Skeletal muscle tissue (tissue), 4 donors: ENCODE measurements around the gene MUS81. TPM values are rescaled to one million over a fixed set of nuclear protein-coding genes. Genes with fewer than 3 reads are reported as not detected.

Experiments used
- H3K27ac ChIP-seq: one replicate; pipeline ENCODE4 v1.7.0; 2013; ENCODE audit warnings: mild to moderate bottlenecking, low read depth, low read length, inconsistent platforms
- H3K27me3 ChIP-seq, 3 donors: one replicate each; pipeline ENCODE4 v1.7.0; 2013; ENCODE audit warnings: low read length in 3 of 3; ENCODE audit not compliant: control insufficient read depth in 3 of 3, insufficient read depth in 3 of 3
- H3K36me3 ChIP-seq, 3 donors: one replicate each; pipeline ENCODE4 v1.7.0; 2013; ENCODE audit warnings: low read length in 3 of 3; ENCODE audit not compliant: control insufficient read depth in 3 of 3, insufficient read depth in 3 of 3
- H3K4me1 ChIP-seq, 3 donors: one replicate each; pipeline ENCODE4 v1.7.0; 2013; ENCODE audit warnings: low read length in 3 of 3, mild to moderate bottlenecking in 3 of 3; ENCODE audit not compliant: control insufficient read depth in 3 of 3, insufficient read depth in 3 of 3
- H3K4me3 ChIP-seq, 3 donors: one replicate each; pipeline ENCODE4 v1.7.0; 2013; ENCODE audit warnings: low read length in 3 of 3
- H3K9ac ChIP-seq, 3 donors: one replicate each; pipeline ENCODE4 v1.7.0; 2013; ENCODE audit warnings: low read length in 3 of 3, mild to moderate bottlenecking in 3 of 3, moderate library complexity in 2 of 3, low read depth in 1 of 3
- H3K9me3 ChIP-seq, 3 donors: one replicate each; pipeline ENCODE4 v1.7.0; 2013; ENCODE audit warnings: low read length in 3 of 3; ENCODE audit not compliant: control insufficient read depth in 3 of 3
- total RNA-seq: library from RNA; depleted of rRNA; stranded (reverse); fragments of >200 nt; gene quantifications from one replicate; pipeline ENCODE4 v1.2.3, GENCODE V29; 2014
- donor health status: Osteomylitis.

MUS81 gene
- total RNA-seq, 1 donor from 2014 or later = 34.4 TPM

DNA sequence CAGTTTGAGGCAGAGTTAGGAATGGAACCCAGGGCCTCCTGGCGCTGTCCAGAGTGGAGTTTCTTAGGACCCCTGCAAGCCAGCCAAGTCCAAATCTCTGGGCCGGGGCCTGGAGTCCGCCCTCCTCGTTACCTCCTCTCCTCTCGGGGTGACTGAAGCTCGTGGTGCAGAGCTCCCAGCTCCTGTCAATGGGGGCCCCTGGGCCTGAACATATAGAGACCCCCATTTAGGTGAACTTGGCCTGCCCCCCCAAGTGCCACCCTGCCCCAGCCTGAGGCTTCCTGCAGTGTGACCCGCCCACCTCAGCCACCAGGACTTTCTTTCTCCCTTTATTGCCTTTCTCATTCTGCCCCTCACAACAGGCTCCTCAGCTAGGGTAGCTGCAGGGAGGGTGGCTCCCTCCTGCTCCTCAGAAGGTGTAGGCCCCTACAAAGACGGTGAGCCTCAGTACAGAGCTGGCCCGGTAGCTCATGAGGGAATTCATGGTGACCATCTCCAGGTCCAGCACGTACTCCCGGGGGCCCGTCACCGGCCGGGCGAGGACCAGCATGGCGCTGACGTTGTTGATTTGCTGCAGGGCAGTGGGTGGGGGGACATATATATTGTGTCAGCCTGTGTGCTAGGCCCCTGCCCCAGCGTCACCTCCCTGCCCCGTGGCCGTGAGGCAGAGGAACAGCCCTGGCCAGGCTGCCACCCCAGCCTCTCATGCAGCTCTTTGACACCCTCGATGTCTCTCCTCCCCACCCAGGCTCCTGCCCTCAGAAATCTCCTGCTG lies 6.5 kb downstream of the MUS81 start:
- H3K4me1 ChIP-seq = peaks cover 18 to 26% (median 25%) of the 10 kb centered on the region in 3 donors
- H3K36me3 ChIP-seq = peaks cover 46 to 63% (median 60%) of the 10 kb centered on the region in 3 donors
- H3K9me3 ChIP-seq = no peaks in the 10 kb centered on the region

DNA sequence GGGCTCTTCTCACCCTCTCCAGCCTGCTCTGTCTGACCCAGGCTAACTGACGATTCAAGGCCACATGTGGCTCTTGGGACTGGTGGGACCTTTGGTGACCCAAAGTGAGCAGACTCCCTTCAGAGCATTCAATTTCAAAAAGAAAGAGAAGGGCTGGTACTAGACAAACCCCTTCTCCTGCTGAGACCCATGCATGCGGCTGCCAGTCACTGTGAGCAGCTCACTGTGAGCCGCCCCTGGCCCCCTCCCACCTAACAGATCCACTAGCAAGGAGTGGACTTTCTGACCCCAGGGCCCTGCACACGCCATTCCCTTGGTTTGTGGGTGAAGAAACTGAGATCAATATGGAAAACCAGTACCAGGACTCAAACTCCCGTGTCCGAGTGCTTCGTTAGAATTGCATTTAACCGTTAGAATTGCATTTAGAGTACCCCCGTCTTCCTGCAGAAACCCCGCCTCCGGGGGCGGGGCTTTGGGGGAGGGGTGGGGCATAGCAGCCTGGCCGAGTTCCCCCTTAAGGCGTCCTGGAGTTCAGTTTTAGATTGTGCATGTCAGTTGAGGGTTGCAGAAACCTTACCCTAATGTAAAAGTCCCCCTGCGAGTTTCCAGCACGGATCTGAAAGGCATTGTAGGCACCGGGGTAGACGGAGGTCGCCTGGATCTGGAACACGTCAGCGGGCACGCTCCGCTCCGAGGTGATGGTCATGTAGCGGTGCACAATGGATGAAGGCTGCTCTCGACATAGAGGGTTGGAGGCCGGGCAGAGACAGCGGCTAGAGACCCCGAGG lies 7.2 kb downstream of the MUS81 start:
- no peak overlapping the region for H3K9ac ChIP-seq
- H3K4me1 ChIP-seq = peaks cover 16 to 24% (median 21%) of the 10 kb centered on the region in 3 donors
- peaks cover 38 to 55% (median 53%) of the 10 kb centered on the region in 3 donors for H3K36me3 ChIP-seq
- H3K27me3 ChIP-seq = peaks cover 0 to 3% (median 0%) of the 10 kb centered on the region in 3 donors
- H3K27ac ChIP-seq = no peak overlapping the region
- H3K9me3 ChIP-seq = no peaks in the 10 kb centered on the region
- H3K4me3 ChIP-seq = no peak overlapping the region

More for the DNA sequence above, 6.5 kb downstream of the MUS81 start:
- H3K9ac ChIP-seq = no peak overlapping the region
- H3K27ac ChIP-seq = no peak overlapping the region
- H3K4me3 ChIP-seq = no peak overlapping the region
- peaks cover 0 to under 1% (median 0%) of the 10 kb centered on the region in 3 donors for H3K27me3 ChIP-seq

DNA sequence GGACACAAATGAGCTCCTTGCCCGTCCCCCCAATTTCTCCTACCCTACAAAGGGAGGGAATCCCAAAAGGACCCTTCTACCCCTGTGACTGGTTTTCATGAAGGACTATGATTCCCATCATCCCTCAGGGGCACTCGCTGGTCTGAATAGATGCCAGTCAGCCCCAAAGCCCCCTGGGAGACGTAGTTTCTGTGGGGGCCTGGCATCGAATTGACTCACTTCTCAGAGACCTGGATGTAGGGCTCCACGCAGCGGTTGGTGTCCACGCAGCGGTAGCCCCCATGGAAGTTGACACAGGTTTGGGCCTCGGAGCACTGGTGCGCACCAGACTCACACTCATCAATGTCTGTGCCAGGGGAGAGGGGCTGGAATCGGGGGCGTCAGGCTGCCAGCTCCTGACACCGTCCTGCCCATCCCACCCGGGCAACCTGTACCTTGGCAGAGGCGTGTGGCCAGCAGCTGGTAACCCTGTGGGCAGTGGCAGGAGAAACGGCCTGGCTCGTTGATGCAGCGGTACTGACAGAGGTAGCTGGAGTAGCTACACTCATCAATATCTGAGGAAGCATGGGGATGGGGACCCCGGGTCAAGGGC lies 7.9 kb downstream of the MUS81 start:
- Histone ChIP-seq H3K4me1 (peaks cover 19 to 24% (median 24%) of the 10 kb centered on the region in 3 donors), H3K27ac (no peak overlapping the region), H3K9ac (no peak overlapping the region), H3K36me3 (peaks cover 32 to 48% (median 46%) of the 10 kb centered on the region in 3 donors), H3K4me3 (no peak overlapping the region), H3K9me3 (no peaks in the 10 kb centered on the region), H3K27me3 (peaks cover 0 to 6% (median 0%) of the 10 kb centered on the region in 3 donors)

DNA sequence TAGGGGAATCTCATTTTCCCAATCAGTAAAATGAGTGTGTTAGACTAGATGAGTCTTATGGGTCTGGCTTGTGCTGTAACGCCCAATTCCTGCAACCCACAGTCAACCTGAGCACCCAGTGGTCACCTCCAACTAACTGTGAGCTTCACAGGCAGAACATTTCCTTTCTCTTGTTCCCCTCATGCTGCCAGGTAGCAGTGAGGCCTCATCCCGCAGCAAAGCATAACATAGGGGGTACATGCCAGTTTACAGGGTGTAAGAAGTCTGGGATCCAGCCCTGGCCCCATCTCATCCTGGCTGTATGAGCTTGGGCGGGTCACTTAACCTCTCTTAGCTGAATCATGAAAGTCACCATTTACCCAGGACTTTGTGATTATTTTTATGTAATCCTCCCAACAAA lies 8.7 kb downstream of the MUS81 start:
- Histone ChIP-seq H3K36me3 (peaks cover 25 to 40% (median 39%) of the 10 kb centered on the region in 3 donors), H3K4me1 (peaks cover 24 to 31% (median 27%) of the 10 kb centered on the region in 3 donors), H3K27me3 (peaks cover 0 to 7% (median 0%) of the 10 kb centered on the region in 3 donors), H3K4me3 (no peak overlapping the region), H3K9me3 (no peaks in the 10 kb centered on the region), H3K27ac (no peak overlapping the region), H3K9ac (no peak overlapping the region)

DNA sequence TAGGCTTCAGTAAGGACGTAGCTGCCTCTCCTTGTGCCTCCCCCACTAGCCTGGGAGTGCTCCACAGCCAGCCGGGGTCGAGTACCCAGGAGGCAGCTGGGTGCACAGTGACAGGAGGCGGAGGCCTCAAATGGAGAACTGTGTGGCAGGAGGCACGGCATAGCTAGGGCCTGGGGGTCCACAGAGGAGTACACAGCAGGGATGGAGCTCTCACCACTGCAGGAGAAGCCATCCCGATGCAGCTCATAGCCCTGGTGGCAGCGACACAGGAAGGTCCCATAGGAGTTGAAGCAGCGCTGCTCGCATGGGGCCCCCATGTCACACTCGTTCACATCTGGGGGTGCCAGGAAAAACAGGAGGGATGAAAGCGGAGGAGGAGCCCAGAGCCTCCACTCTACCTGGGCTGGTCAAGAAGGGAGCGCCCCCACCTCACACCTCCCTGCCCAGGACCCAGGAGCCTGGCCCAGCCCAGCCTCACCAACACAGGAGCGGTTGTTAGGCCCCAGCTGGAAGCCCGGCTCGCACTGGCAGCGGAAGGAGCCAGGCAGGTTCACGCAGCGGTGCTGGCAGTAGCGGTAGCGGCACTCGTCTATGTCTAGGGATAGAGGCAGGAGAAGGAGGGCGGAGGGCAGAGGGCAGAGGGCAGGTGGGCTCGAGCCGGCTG lies 9.5 kb downstream of the MUS81 start:
- Histone ChIP-seq H3K27ac (no peak overlapping the region), H3K36me3 (peaks cover 16 to 32% (median 31%) of the 10 kb centered on the region in 3 donors), H3K4me1 (peaks cover 24 to 32% (median 27%) of the 10 kb centered on the region in 3 donors), H3K9me3 (no peaks in the 10 kb centered on the region), H3K4me3 (no peak overlapping the region), H3K27me3 (peaks cover 0 to 7% (median 0%) of the 10 kb centered on the region in 3 donors), H3K9ac (no peak overlapping the region)

DNA sequence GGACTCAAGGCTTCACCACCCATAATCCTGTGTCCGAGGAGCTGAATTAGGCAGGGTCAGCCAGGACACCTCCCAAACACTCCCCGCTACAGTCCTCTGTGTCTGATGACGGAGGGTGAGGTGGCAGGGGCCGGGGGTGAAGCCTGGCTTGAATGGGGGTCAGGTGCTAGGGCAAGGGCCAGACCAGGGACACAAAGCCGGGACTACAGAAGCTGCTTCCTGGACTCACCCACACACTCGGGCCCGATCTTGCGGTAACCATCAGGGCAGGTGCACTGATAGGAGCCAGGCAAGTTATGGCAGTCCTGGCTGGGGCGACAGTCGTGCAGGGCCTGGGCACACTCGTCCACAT lies 10.1 kb downstream of the MUS81 start:
- H3K4me1 ChIP-seq = peaks cover 24 to 32% (median 27%) of the 10 kb centered on the region in 3 donors
- H3K27ac ChIP-seq = no peak overlapping the region
- H3K4me3 ChIP-seq = no peak overlapping the region
- no peak overlapping the region for H3K9ac ChIP-seq
- peaks cover 0 to 7% (median 0%) of the 10 kb centered on the region in 3 donors for H3K27me3 ChIP-seq
- peaks cover 11 to 27% (median 26%) of the 10 kb centered on the region in 3 donors for H3K36me3 ChIP-seq
- H3K9me3 ChIP-seq = no peaks in the 10 kb centered on the region

DNA sequence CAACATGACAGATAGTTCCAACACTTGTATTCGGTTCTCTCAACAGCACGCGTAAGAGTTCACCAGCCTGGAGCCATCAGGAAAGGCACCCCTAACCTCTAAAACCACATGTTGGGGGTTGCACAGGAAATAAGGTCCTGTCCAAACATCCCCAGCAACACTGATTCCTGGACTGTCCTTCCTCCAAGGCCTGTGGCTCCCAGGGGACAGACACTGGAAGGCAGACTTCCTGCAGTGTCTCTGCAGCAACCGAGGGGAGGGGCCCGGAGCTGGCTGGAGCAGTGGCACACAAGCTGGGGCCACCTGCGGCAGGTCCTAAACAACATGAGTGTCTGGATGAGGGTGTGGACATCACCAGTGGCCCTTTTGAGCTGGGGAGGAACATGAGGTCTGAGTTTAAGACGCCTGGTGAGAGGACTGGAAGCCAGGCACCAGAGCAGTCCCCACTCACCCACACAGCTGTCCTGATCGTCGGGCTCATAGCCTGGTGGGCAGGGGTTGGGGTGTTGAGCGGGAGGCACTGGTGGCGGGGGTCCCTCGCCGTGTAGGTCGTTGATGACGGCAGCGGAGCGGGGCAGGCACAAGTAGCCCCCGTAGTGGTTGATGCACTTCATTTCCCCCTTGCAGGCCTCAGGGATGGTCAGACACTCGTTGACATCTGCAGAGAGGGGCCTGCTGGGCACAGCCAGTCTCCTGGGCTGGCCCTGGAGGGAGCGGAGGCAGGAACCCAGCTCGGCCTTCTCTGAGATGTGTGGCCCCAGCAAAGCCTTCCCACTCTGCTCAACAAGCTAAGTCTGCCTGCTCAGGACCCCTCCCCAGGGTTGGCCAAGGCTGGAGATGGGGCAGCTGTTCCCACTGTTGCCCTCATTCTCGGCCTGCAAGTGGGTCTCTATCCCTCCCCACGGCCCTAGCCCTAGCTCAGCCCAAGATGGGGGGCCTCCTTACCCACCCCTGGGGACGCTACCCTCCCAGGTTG lies 10.8 kb downstream of the MUS81 start:
- Histone ChIP-seq H3K4me1 (peaks cover 24 to 32% (median 27%) of the 10 kb centered on the region in 3 donors), H3K27ac (peak overlapping the region; percentile 74), H3K36me3 (peaks cover 6 to 20% (median 18%) of the 10 kb centered on the region in 3 donors), H3K9me3 (no peaks in the 10 kb centered on the region), H3K9ac (peak overlapping the region; percentile 6 to 79 (median 77)), H3K27me3 (peaks cover 0 to 7% (median 0%) of the 10 kb centered on the region in 3 donors), H3K4me3 (peak overlapping the region; percentile 29 to 62 (median 56))

DNA sequence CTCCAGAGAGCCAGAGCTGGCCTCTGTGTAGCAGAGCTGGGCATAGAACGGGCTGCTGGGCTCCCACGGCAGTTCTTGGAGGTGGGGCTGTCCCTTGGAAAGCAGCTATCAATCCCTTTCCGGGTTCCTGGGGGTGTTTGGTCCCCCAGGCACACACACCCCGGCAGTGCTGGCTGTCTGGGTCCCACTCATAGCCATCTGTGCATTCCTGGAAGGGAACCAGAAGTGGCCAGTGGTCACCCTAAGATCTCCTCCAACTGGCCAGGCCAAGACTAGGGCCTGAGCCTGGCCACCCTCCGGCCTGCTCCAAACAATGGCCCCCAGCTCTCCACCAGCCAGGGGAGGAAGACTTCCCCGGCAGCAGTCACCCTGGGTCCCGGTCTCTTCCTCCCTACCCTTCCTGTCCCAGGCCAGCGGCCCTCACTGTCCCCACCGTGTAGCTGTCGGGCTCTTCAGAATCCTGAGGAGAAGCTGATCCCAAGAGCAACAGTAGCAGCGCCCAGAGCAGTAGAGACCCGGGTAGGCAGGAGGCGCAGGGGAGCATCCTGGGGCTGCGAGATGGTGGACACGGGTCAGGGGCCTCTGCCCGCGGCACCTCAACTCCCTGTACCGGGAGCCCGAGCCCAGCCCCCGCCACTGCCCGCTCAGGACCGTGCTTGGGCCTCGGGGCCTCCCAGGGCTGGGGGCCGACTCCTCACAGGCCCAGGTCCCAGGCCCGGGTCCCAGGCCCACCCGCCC lies 11.7 kb downstream of the MUS81 start:
- H3K9me3 ChIP-seq = no peaks in the 10 kb centered on the region
- peaks cover 24 to 32% (median 27%) of the 10 kb centered on the region in 3 donors for H3K4me1 ChIP-seq
- peaks cover 4 to 13% (median 13%) of the 10 kb centered on the region in 3 donors for H3K36me3 ChIP-seq
- peaks cover 0 to 7% (median 0%) of the 10 kb centered on the region in 3 donors for H3K27me3 ChIP-seq
- H3K27ac ChIP-seq = peak overlapping the region; percentile 74
- peak overlapping the region; percentile 65 to 79 (median 77) for H3K9ac ChIP-seq
- peak overlapping the region; percentile 56 to 67 (median 62) for H3K4me3 ChIP-seq
